NCI-H2196 (cell line): ENCODE measurements around the gene AKNAD1.
"Not testable (repeated sequence)": the region's sequence is repeated elsewhere in the genome, so short reads cannot be mapped to it uniquely, and the experiment has no call there.

Experiments used
- DNase-seq: peaks from one replicate; lab custom pipeline; 2025; ENCODE audit not compliant: unreplicated experiment; lab: John Stamatoyannopoulos, UW

AKNAD1 gene

GRCh38 chr1:108791790-108792189 is 65.1 kb downstream of the AKNAD1 start:
- DNase-seq: no peak

GRCh38 chr1:108785880-108786279 is 71.0 kb downstream of the AKNAD1 start:
- DNase-seq: no peak

GRCh38 chr1:108785264-108785663 is 71.6 kb downstream of the AKNAD1 start:
- no peak for DNase-seq

- not testable (repeated sequence) for DNase-seq
Measured at GRCh38 chr1:108781575-108781944, 75.3 kb downstream of the AKNAD1 start.

GRCh38 chr1:108780937-108781574 is 75.8 kb downstream of the AKNAD1 start:
- no peak for DNase-seq

- no peak for DNase-seq
Measured at GRCh38 chr1:108779455-108779854, 77.4 kb downstream of the AKNAD1 start.

- no peak for DNase-seq
Measured at GRCh38 chr1:108777839-108778238, 79.1 kb downstream of the AKNAD1 start.

GRCh38 chr1:108767708-108768107 is 89.2 kb downstream of the AKNAD1 start:
- DNase-seq: no peak

GRCh38 chr1:108767115-108767514 is 89.8 kb downstream of the AKNAD1 start:
- DNase-seq: no peak
